Stimulated activated CD8-positive, alpha-beta memory T cell treated with anti-CD3 and anti-CD28 coated beads, Interleukin-12 subunit alpha, Interleukin-12 subunit beta, amount 100 ng/mL, for 24 hours (primary cell): ENCODE measurements around the gene DEF6.
"Not testable (repeated sequence)": the region's sequence is repeated elsewhere in the genome, so short reads cannot be mapped to it uniquely, and the experiment has no call there.

Experiments used
- DNase-seq: peaks from one replicate; pipeline ENCODE4 v3.0.0-alpha.2; 2020; ENCODE audit errors: extremely low read depth

The DEF6 gene

GRCh38 chr6:35309611-35310264, 12.1 kb downstream of the DEF6 start:
- no peak for DNase-seq

GRCh38 chr6:35310265-35310831, 12.7 kb downstream of the DEF6 start:
- DNase-seq = no peak

- DNase-seq = no peak
These were observed 13.9 kb downstream of the DEF6 start for GRCh38 chr6:35311390-35312075.

GRCh38 chr6:35312076-35312800, 14.6 kb downstream of the DEF6 start:
- no peak for DNase-seq

- DNase-seq = no peak
These were observed 15.2 kb downstream of the DEF6 start for GRCh38 chr6:35312807-35313206.

- no peak for DNase-seq
These were observed 20.0 kb downstream of the DEF6 start for GRCh38 chr6:35317483-35318195.

- DNase-seq = no peak
These were observed 20.9 kb downstream of the DEF6 start for GRCh38 chr6:35318196-35319171.

GRCh38 chr6:35319346-35320030, 21.9 kb downstream of the DEF6 start:
- no peak for DNase-seq

- DNase-seq = no peak
These were observed 22.4 kb downstream of the DEF6 start for GRCh38 chr6:35320031-35320410.

- DNase-seq = no peak
These were observed 23.5 kb downstream of the DEF6 start for GRCh38 chr6:35321091-35321490.

- peak; percentile 39 for DNase-seq
These were observed 29.9 kb downstream of the DEF6 start for GRCh38 chr6:35327349-35328027.

- no peak for DNase-seq
These were observed 30.6 kb downstream of the DEF6 start for GRCh38 chr6:35328108-35328723.

GRCh38 chr6:35328965-35329364, 31.3 kb downstream of the DEF6 start:
- not testable (repeated sequence) for DNase-seq

- DNase-seq = no peak
These were observed 33.0 kb downstream of the DEF6 start for GRCh38 chr6:35330541-35331119.

- DNase-seq = not testable (repeated sequence)
These were observed 34.7 kb downstream of the DEF6 start for GRCh38 chr6:35332074-35332887.

- no peak for DNase-seq
These were observed 43.9 kb downstream of the DEF6 start for GRCh38 chr6:35341557-35341956.

- peak; percentile 90 for DNase-seq
These were observed 44.9 kb downstream of the DEF6 start, which contains the start of gene PPARD for GRCh38 chr6:35342258-35343091. PPARD (plus strand) TSS chr6:35342558; CDS start chr6:35411088, 68,530 bp downstream.
